ENCODE results near the gene RASSF8.

- TF ChIP-seq EP300 (IDR thresholded peaks at IDR 0.05; ENCODE audit: low read length) = no peak
- no peak for TF ChIP-seq PCBP1 (IDR thresholded peaks at IDR 0.05; ENCODE audit: low read depth, low read length, poor library complexity, severe bottlenecking)
- no peak for TF ChIP-seq MXD1 (CRISPR knock-in tag; IDR thresholded peaks at IDR 0.05; ENCODE audit: borderline replicate concordance, poor library complexity, severe bottlenecking)
These were observed 107.0 kb downstream of the RASSF8 start for GRCh38 chr12:26065451-26065850.
